ENCODE results near the gene FAM50B. TPM values are rescaled to one million over a fixed set of nuclear protein-coding genes. Genes with fewer than 3 reads are reported as not detected.

FAM50B gene
- total RNA-seq, 1 donor, result 6.0 TPM

DNA sequence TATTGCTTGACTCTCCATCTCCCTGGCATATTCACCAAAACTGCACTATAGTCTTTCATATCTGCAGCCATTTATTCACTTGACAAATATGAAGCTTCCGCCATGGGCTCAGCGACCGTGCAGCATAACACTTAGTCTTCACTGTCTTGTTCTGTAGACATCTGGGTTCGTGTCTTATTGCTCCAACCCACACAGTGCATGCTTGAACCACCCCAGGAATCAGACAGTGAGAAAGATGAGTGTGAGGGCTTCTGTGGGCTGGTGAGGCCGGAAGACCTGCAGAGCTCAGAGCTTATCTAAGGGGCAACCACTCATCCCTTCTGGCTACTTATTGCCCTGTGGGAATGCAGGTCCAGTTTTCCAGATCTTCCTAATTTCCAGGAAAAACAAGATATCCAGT is 19.9 kb upstream of the FAM50B start:
- H3K4me3 ChIP-seq (ENCODE audit: low read depth, low read length), result no peak overlapping the region
- no peak for DNase-seq (ENCODE audit: low read depth)
- TF ChIP-seq, protein P1, sequence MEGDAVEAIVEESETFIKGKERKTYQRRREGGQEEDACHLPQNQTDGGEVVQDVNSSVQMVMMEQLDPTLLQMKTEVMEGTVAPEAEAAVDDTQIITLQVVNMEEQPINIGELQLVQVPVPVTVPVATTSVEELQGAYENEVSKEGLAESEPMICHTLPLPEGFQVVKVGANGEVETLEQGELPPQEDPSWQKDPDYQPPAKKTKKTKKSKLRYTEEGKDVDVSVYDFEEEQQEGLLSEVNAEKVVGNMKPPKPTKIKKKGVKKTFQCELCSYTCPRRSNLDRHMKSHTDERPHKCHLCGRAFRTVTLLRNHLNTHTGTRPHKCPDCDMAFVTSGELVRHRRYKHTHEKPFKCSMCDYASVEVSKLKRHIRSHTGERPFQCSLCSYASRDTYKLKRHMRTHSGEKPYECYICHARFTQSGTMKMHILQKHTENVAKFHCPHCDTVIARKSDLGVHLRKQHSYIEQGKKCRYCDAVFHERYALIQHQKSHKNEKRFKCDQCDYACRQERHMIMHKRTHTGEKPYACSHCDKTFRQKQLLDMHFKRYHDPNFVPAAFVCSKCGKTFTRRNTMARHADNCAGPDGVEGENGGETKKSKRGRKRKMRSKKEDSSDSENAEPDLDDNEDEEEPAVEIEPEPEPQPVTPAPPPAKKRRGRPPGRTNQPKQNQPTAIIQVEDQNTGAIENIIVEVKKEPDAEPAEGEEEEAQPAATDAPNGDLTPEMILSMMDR (IDR thresholded peaks at IDR 0.05; ENCODE audit: insufficient read depth, low read length), result no peak

DNA sequence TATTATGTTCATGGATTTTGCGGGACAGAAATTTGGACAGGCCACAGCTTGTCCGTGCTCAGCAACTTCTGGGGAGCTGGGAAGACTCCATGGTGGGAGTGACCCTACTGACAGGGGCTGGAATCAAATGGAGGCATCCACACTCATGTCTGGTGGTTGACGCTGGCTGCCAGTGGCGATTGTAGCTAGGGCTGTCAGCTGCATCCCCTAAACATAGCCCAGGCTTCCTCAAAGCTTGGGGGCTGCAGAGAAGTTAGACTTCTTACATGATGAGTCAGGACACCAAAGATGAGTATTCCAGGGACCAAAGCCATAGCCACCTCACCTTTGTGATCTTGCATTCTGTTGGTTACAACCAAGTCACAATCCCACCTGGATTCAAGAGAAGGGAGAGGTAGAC is 18.4 kb upstream of the FAM50B start:
- no peak for DNase-seq (ENCODE audit: low read depth)
- H3K4me3 ChIP-seq (ENCODE audit: low read depth, low read length), result no peak overlapping the region
- TF ChIP-seq, protein P1 (IDR thresholded peaks at IDR 0.05; ENCODE audit: insufficient read depth, low read length), result no peak

DNA sequence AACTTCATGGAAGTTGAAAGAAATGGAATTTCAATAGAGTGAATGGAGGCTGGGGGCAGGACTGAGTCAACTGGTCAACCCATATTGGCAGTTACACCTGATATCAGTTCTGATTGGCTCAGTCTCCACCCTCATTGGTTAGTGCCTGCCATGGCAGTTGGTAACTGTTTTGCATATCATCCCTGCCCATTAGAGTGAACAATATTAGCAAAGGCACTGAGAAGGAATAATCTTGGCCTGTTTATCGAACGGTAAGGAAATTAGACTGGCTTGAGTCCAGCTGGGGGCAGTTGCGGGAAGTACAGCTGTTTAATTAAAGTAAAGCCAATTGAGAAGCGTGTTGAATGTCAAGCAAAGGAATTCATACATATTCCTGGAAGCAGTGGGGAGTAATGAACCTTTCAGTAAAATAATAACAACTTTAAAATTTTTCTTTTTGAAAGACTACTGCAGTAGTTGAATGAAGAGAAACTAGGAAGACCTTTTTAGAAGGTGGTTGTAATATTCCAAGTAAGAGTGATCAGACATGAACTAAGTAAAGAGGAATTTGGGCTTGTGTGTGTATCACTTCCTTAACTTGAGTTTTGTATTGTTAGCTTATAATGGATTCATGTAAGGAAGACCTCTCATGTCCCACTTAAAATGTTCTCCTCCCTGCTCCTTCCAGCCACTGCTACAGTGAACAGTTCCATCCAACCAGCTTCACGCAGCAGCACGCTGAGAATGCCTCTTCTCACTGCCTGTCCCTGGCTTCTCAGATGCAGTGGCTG is 17.2 kb upstream of the FAM50B start:
- no peak overlapping the region for H3K4me3 ChIP-seq (ENCODE audit: low read depth, low read length)
- TF ChIP-seq, protein P1 (IDR thresholded peaks at IDR 0.05; ENCODE audit: insufficient read depth, low read length), result no peak
- peak; percentile 24 for DNase-seq (ENCODE audit: low read depth)

DNA sequence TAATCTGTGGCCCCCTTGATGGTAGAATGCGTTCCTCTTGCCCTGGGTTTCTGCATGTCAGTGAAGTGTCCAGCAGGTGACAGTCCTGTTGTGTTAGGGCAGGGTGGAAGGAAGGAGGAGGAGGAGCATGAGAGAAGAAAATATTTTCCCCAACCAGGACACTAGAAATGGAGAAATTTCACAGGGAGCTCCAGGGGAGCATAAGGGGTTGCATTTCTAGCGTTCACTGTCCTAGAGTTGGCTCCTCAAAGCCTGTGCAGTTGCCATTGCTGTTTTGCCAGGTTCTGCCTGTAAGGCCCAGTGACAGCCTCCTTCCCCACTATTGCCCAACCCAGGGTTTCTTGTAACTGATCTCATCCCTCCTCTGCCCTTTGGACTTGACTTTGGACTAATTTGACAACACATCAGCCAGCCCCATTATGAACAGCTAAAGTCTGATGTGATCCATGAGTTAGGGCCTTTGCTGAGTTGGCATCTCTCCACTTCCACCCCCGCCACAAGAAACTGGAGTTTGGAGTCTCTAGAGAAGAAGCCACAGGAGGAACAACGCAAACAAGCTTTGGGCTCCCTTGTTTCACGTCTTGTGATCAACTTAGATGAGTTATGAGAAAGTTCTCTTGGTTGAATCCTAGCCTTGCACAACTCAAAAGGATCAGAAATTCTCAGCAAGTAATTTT is 14.0 kb upstream of the FAM50B start:
- H3K4me3 ChIP-seq (ENCODE audit: low read depth, low read length), result no peak overlapping the region
- DNase-seq (ENCODE audit: low read depth), result peak; percentile 65
- TF ChIP-seq, protein P1 (IDR thresholded peaks at IDR 0.05; ENCODE audit: insufficient read depth, low read length), result no peak

DNA sequence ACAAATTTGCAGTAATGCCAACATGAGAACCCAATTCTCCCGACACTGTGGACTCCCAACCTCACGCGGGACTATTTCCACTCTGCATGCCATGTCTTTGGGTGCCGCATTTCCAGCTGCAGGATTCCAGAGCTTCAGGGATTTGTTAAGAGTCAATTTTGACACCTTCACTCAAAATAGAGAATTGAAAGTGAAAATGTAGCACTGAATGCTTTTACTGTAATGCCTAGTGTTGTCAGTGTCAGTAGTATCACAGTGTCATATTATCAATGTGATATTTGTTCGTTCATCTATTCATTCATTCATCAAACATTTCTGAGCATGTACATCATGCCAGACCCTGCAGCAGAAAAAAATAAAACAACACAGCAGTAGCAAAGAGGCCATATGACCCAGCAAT is 13.4 kb upstream of the FAM50B start:
- no peak overlapping the region for H3K4me3 ChIP-seq (ENCODE audit: low read depth, low read length)
- TF ChIP-seq, protein P1 (IDR thresholded peaks at IDR 0.05; ENCODE audit: insufficient read depth, low read length), result no peak
- DNase-seq (ENCODE audit: low read depth), result no peak

DNA sequence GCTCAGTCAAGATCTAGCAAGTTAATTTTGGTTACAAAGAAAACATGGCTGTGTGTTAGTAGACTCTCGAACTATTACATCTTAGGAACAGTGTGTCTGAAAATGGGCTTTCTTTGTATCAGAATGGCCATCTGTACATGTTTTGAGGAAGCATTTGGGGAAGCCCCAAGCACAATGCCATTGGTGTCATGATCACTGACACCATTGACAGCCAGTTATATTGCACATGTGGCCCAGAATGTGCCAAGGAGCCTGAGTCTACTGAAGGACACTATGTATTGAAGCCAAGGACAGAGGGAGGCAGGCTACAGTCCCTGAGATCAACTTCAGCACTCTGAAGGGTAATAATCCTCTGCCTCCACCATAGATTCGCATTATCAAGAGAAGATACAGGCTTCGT is 12.6 kb upstream of the FAM50B start:
- DNase-seq (ENCODE audit: low read depth), result no peak
- TF ChIP-seq, protein P1 (IDR thresholded peaks at IDR 0.05; ENCODE audit: insufficient read depth, low read length), result no peak
- no peak overlapping the region for H3K4me3 ChIP-seq (ENCODE audit: low read depth, low read length)
